Osteocyte (in vitro differentiated cells): ENCODE data around the gene FFAR1. TPM values are rescaled to one million over a fixed set of nuclear protein-coding genes. Genes with fewer than 3 reads are reported as not detected.
"Not testable (repeated sequence)": the region's sequence is repeated elsewhere in the genome, so short reads cannot be mapped to it uniquely, and the experiment has no call there.

Source experiments
- DNase-seq: peaks from one replicate; pipeline ENCODE4 v3.0.0; 2021; ENCODE audit warnings: mixed read lengths; ENCODE audit not compliant: unreplicated experiment; ENCODE audit errors: extremely low spot score
- H3K27ac Mint-ChIP-seq: one replicate; pipeline ENCODE4 v1.8.0; 2021; ENCODE audit warnings: mild to moderate bottlenecking, mixed read lengths; ENCODE audit not compliant: unreplicated experiment
- H3K27me3 Mint-ChIP-seq: one replicate; pipeline ENCODE4 v1.8.0; 2021; ENCODE audit warnings: mixed read lengths; ENCODE audit not compliant: unreplicated experiment
- H3K36me3 Mint-ChIP-seq: one replicate; pipeline ENCODE4 v1.8.0; 2021; ENCODE audit warnings: mixed read lengths; ENCODE audit not compliant: unreplicated experiment
- H3K4me1 Mint-ChIP-seq: one replicate; pipeline ENCODE4 v1.8.0; 2021; ENCODE audit warnings: mixed read lengths; ENCODE audit not compliant: unreplicated experiment
- H3K4me3 Mint-ChIP-seq: one replicate; pipeline ENCODE4 v1.8.0; 2021; ENCODE audit warnings: mild to moderate bottlenecking, moderate library complexity, mixed read lengths; ENCODE audit not compliant: unreplicated experiment
- H3K9me3 Mint-ChIP-seq: one replicate; pipeline ENCODE4 v1.8.0; 2021; ENCODE audit warnings: mixed read lengths; ENCODE audit not compliant: unreplicated experiment
- CTCF ChIP-seq: fragments of 200-600 bp; sonication (generic); IDR thresholded peaks from 2 replicates; pipeline ENCODE4 v1.5.0; 2021; ENCODE audit warnings: antibody characterized with exemption, mild to moderate bottlenecking, moderate library complexity
- total RNA-seq: library from RNA; stranded (reverse); gene quantifications from 2 replicates; pipeline ENCODE4 v1.2.1, GENCODE V29; 2021

The FFAR1 gene
- total RNA-seq, 1 donor from 2014 or later, result not detected

GRCh38 chr19:35370722-35371121 lies 23.0 kb downstream of the FFAR1 start, which contains the start of gene GPR42:
Gene GPR42, plus strand, starts transcription at chr19:35371068. Its CDS starts 292 bp downstream, at chr19:35371360.
- Mint-ChIP-seq H3K9me3 (no peaks in the 10 kb centered on the region), H3K4me1 (no peaks in the 10 kb centered on the region), H3K27ac (no peak within 1 kb of the TSS), H3K36me3 (no peaks in the 10 kb centered on the region), H3K4me3 (no peak within 1 kb of the TSS), H3K27me3 (peaks cover 4% of the 10 kb centered on the region)
- DNase-seq, result peak; percentile 19
- TF ChIP-seq CTCF, result no peak

GRCh38 chr19:35373492-35373891 lies 25.8 kb downstream of the FFAR1 start:
- TF ChIP-seq CTCF, result no peak
- Mint-ChIP-seq H3K36me3 (no peaks in the 10 kb centered on the region), H3K4me3 (no peak overlapping the region), H3K27ac (no peak overlapping the region), H3K27me3 (no peaks in the 10 kb centered on the region), H3K4me1 (no peaks in the 10 kb centered on the region), H3K9me3 (no peaks in the 10 kb centered on the region)
- DNase-seq, result peak; percentile 48

- not testable (repeated sequence) for DNase-seq, H3K36me3 Mint-ChIP-seq, H3K4me3 Mint-ChIP-seq, H3K4me1 Mint-ChIP-seq, H3K27ac Mint-ChIP-seq, H3K27me3 Mint-ChIP-seq, H3K9me3 Mint-ChIP-seq
These were observed 26.3 kb downstream of the FFAR1 start for GRCh38 chr19:35374031-35374430.

GRCh38 chr19:35375505-35376307 lies 28.0 kb downstream of the FFAR1 start:
- peak; percentile 82 for DNase-seq
- Mint-ChIP-seq H3K4me1 (no peaks in the 10 kb centered on the region), H3K27ac (no peak overlapping the region), H3K27me3 (no peaks in the 10 kb centered on the region), H3K9me3 (no peaks in the 10 kb centered on the region), H3K36me3 (no peaks in the 10 kb centered on the region), H3K4me3 (no peak overlapping the region)
- no peak for TF ChIP-seq CTCF

- H3K36me3 Mint-ChIP-seq, result no peaks in the 10 kb centered on the region
- H3K4me3 Mint-ChIP-seq, result no peak overlapping the region
- no peaks in the 10 kb centered on the region for H3K4me1 Mint-ChIP-seq
- DNase-seq, result peak; percentile 25
- TF ChIP-seq CTCF, result no peak
- no peaks in the 10 kb centered on the region for H3K27me3 Mint-ChIP-seq
- H3K9me3 Mint-ChIP-seq, result no peaks in the 10 kb centered on the region
- H3K27ac Mint-ChIP-seq, result no peak overlapping the region
These were observed 30.0 kb downstream of the FFAR1 start for GRCh38 chr19:35377656-35378055.
